Natural killer cell (primary cell): ENCODE results near the gene CNKSR3. TPM values are rescaled to one million over a fixed set of nuclear protein-coding genes. Genes with fewer than 3 reads are reported as not detected.

ENCODE experiments used
- ATAC-seq, 3 donors: fragments of 150-1000 bp in 2 of 3; fragments of 200-7000 bp in 1 of 3; cut with Tn5 transposase; 1 replicate in 1 of 3; 2 replicates in 2 of 3; pipeline ENCODE4 v1.10.0; 2021; ENCODE audit warnings: mild to moderate bottlenecking in 2 of 3, moderate library complexity in 2 of 3
- DNase-seq, 2 donors: peaks; one replicate each; pipeline versions ENCODE4 v3.0.0 to v3.0.0-alpha.2; 2013 to 2021; ENCODE audit warnings: mixed read lengths in 1 of 2
- H3K27ac ChIP-seq: one replicate; pipeline ENCODE4 v1.5.1; 2013; ENCODE audit warnings: mild to moderate bottlenecking, low read length
- H3K27me3 ChIP-seq: one replicate; pipeline ENCODE4 v1.6.1; 2013; ENCODE audit warnings: low read length; ENCODE audit not compliant: control insufficient read depth, insufficient read depth
- H3K36me3 ChIP-seq: one replicate; pipeline ENCODE4 v1.6.1; 2013; ENCODE audit warnings: low read length; ENCODE audit not compliant: control insufficient read depth, insufficient read depth
- H3K4me1 ChIP-seq: one replicate; pipeline ENCODE4 v1.6.1; 2013; ENCODE audit warnings: low read length; ENCODE audit not compliant: control insufficient read depth, insufficient read depth
- H3K4me3 ChIP-seq: one replicate; pipeline ENCODE4 v1.5.1; 2013; ENCODE audit warnings: low read length
- H3K9me3 ChIP-seq: one replicate; pipeline ENCODE4 v1.6.1; 2013; ENCODE audit warnings: low read length; ENCODE audit not compliant: control insufficient read depth, insufficient read depth
- H3K27ac Mint-ChIP-seq, 2 donors: one replicate each; pipeline ENCODE4 v1.8.0; 2022; ENCODE audit warnings: mild to moderate bottlenecking in 2 of 2, mixed read lengths in 2 of 2, moderate library complexity in 1 of 2
- H3K27me3 Mint-ChIP-seq, 2 donors: one replicate each; pipeline ENCODE4 v1.8.0; 2022; ENCODE audit warnings: low read depth in 2 of 2, mixed read lengths in 2 of 2
- H3K36me3 Mint-ChIP-seq: one replicate; pipeline ENCODE4 v1.8.0; 2022; ENCODE audit warnings: mixed read lengths
- H3K4me1 Mint-ChIP-seq, 2 donors: one replicate each; pipeline ENCODE4 v1.8.0; 2022; ENCODE audit warnings: mixed read lengths in 2 of 2
- H3K4me3 Mint-ChIP-seq: one replicate; pipeline ENCODE4 v1.8.0; 2022; ENCODE audit warnings: mild to moderate bottlenecking, moderate library complexity, mixed read lengths
- H3K9me3 Mint-ChIP-seq, 2 donors: one replicate each; pipeline ENCODE4 v1.8.0; 2022; ENCODE audit warnings: mixed read lengths in 2 of 2
- WGBS: methylation state at CpG from one replicate; pipeline ENCODE4 v1.1.7; 2013; ENCODE audit warnings: missing lambda C conversion rate; ENCODE audit not compliant: insufficient coverage; 5-methylcytosine and 5-hydroxymethylcytosine counted together
- intact Hi-C: fragments of 100-400 bp; cut with micrococcal nuclease; formaldehyde crosslinking; loops from one replicate; pipeline ENCODE4 v1.14.2; 2022
- total RNA-seq, 4 donors: library from RNA; stranded (reverse); fragments of 120-200 nt in 1 of 4; gene quantifications; one replicate each; pipeline versions ENCODE4 v1.2.3 to v1.2.4, GENCODE V29; 2013 to 2022
- TF ChIP-seq, protein P1 (sequence below): fragments of 200-600 bp; IDR thresholded peaks from one replicate; pipeline ENCODE4 v1.8.0; 2022; ENCODE audit warnings: antibody characterized with exemption

CNKSR3 gene
- total RNA-seq, 3 donors from 2014 or later (not counting 1 experiment from before 2014, with no cell fraction given): 0.18 TPM; not detected in 2

GRCh38 chr6:154383273-154383672 is 127.2 kb downstream of the CNKSR3 start:
- Mint-ChIP-seq H3K9me3 (no peaks in the 10 kb centered on the region), H3K27ac (no peak overlapping the region), H3K36me3 (no peaks in the 10 kb centered on the region), H3K4me3 (no peak overlapping the region), H3K27me3 (peaks cover 7 to 8% of the 10 kb centered on the region in 2 donors), H3K4me1 (no peaks in the 10 kb centered on the region)
- Histone ChIP-seq H3K4me1 (no peaks in the 10 kb centered on the region), H3K27ac (no peak overlapping the region), H3K4me3 (no peak overlapping the region), H3K27me3 (no peaks in the 10 kb centered on the region), H3K9me3 (peaks cover 3% of the 10 kb centered on the region), H3K36me3 (no peaks in the 10 kb centered on the region)
- ATAC-seq: no peak
- TF ChIP-seq, protein P1, sequence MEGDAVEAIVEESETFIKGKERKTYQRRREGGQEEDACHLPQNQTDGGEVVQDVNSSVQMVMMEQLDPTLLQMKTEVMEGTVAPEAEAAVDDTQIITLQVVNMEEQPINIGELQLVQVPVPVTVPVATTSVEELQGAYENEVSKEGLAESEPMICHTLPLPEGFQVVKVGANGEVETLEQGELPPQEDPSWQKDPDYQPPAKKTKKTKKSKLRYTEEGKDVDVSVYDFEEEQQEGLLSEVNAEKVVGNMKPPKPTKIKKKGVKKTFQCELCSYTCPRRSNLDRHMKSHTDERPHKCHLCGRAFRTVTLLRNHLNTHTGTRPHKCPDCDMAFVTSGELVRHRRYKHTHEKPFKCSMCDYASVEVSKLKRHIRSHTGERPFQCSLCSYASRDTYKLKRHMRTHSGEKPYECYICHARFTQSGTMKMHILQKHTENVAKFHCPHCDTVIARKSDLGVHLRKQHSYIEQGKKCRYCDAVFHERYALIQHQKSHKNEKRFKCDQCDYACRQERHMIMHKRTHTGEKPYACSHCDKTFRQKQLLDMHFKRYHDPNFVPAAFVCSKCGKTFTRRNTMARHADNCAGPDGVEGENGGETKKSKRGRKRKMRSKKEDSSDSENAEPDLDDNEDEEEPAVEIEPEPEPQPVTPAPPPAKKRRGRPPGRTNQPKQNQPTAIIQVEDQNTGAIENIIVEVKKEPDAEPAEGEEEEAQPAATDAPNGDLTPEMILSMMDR: no peak
- 88% methylated on average over 6 of the region's 6 CpGs for WGBS
- DNase-seq: no peak
- intact Hi-C loops: no loop called here

GRCh38 chr6:154382740-154383139 is 127.7 kb downstream of the CNKSR3 start:
- 91% methylated on average over 8 of the region's 8 CpGs for WGBS
- no peaks in the 10 kb centered on the region for H3K27me3 ChIP-seq

GRCh38 chr6:154381548-154381947 is 128.9 kb downstream of the CNKSR3 start:
- Histone ChIP-seq H3K27ac (no peak overlapping the region), H3K36me3 (no peaks in the 10 kb centered on the region), H3K27me3 (no peaks in the 10 kb centered on the region), H3K9me3 (peaks cover 3% of the 10 kb centered on the region), H3K4me3 (no peak overlapping the region), H3K4me1 (no peaks in the 10 kb centered on the region)
- no peak for DNase-seq
- Mint-ChIP-seq H3K9me3 (no peaks in the 10 kb centered on the region), H3K27me3 (peaks cover 4 to 6% of the 10 kb centered on the region in 2 donors), H3K27ac (no peak overlapping the region), H3K36me3 (no peaks in the 10 kb centered on the region), H3K4me3 (no peak overlapping the region), H3K4me1 (no peaks in the 10 kb centered on the region)
- TF ChIP-seq, protein P1: no peak
- intact Hi-C loops: no loop called here
- WGBS: 83% methylated on average over 2 of the region's 4 CpGs
- no peak for ATAC-seq

More at GRCh38 chr6:154382740-154383139, 127.7 kb downstream of the CNKSR3 start:
- intact Hi-C loops: no loop called here
- Histone ChIP-seq H3K27ac (no peak overlapping the region), H3K36me3 (no peaks in the 10 kb centered on the region), H3K4me3 (no peak overlapping the region), H3K9me3 (peaks cover 3% of the 10 kb centered on the region), H3K4me1 (no peaks in the 10 kb centered on the region)
- no peaks in the 10 kb centered on the region for H3K4me1 Mint-ChIP-seq
- H3K9me3 Mint-ChIP-seq: no peaks in the 10 kb centered on the region
- TF ChIP-seq, protein P1: no peak
- peaks cover 4 to 6% of the 10 kb centered on the region in 2 donors for H3K27me3 Mint-ChIP-seq
- no peaks in the 10 kb centered on the region for H3K36me3 Mint-ChIP-seq
- no peak for ATAC-seq
- no peak overlapping the region for H3K27ac Mint-ChIP-seq
- no peak overlapping the region for H3K4me3 Mint-ChIP-seq
- no peak for DNase-seq

DNA sequence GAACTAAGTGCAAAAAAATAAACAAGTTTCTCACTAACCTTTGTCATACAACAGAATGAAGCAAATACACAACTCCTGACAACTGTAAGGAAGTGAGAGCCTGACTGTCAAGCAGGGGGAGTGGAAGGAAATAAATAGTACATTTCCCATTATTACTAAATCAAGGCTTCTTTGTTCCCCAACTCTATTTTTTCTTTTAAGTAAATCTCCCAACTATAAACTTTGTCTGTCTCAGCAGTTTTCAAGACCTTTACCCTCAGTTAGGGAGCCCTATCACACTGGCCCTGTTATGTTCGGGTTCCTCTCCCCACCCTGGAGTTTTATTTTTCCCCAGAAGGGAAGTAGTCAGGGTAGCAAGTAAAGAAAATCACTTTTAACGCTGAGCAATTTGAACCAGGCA is 129.7 kb downstream of the CNKSR3 start:
- Histone ChIP-seq H3K36me3 (no peaks in the 10 kb centered on the region), H3K9me3 (peaks cover 3% of the 10 kb centered on the region), H3K4me3 (no peak overlapping the region), H3K27me3 (no peaks in the 10 kb centered on the region), H3K27ac (no peak overlapping the region), H3K4me1 (no peaks in the 10 kb centered on the region)
- H3K36me3 Mint-ChIP-seq: no peaks in the 10 kb centered on the region
- intact Hi-C loops: no loop called here
- peaks cover 2 to 6% of the 10 kb centered on the region in 2 donors for H3K27me3 Mint-ChIP-seq
- H3K4me3 Mint-ChIP-seq: no peak overlapping the region
- WGBS: no CpG with 5 or more reads among the region's 2 CpGs
- H3K4me1 Mint-ChIP-seq: no peaks in the 10 kb centered on the region
- DNase-seq: no peak
- no peak overlapping the region for H3K27ac Mint-ChIP-seq
- TF ChIP-seq, protein P1: no peak
- no peak for ATAC-seq
- H3K9me3 Mint-ChIP-seq: no peaks in the 10 kb centered on the region
